Lower leg skin (tissue), 3 donors: ENCODE data around the gene BICDL1.

Source experiments
- CTCF ChIP-seq, 3 donors: fragments of 450-650 bp; IDR thresholded peaks; one replicate each; pipeline ENCODE4 v1.5.1; 2016; ENCODE audit warnings: antibody characterized with exemption in 3 of 3, mild to moderate bottlenecking in 3 of 3, moderate library complexity in 2 of 3
- POLR2A ChIP-seq, 2 donors: fragments of 450-650 bp; IDR thresholded peaks; one replicate each; pipeline ENCODE4 v1.6.1; 2016 to 2017; ENCODE audit warnings: antibody characterized with exemption in 2 of 2, mild to moderate bottlenecking in 1 of 2, moderate library complexity in 1 of 2

- no peak for TF ChIP-seq CTCF (IDR thresholded peaks at IDR 0.05)
- TF ChIP-seq POLR2A (IDR thresholded peaks at IDR 0.05) = no peak
Measured at GRCh38 chr12:120048263-120048662, 59.2 kb downstream of the BICDL1 start.
